Measurements from ENCODE around the gene ADAP1.

GRCh38 chr7:884191-885003 lies 70.1 kb downstream of the ADAP1 start:
- TF ChIP-seq, protein P1, sequence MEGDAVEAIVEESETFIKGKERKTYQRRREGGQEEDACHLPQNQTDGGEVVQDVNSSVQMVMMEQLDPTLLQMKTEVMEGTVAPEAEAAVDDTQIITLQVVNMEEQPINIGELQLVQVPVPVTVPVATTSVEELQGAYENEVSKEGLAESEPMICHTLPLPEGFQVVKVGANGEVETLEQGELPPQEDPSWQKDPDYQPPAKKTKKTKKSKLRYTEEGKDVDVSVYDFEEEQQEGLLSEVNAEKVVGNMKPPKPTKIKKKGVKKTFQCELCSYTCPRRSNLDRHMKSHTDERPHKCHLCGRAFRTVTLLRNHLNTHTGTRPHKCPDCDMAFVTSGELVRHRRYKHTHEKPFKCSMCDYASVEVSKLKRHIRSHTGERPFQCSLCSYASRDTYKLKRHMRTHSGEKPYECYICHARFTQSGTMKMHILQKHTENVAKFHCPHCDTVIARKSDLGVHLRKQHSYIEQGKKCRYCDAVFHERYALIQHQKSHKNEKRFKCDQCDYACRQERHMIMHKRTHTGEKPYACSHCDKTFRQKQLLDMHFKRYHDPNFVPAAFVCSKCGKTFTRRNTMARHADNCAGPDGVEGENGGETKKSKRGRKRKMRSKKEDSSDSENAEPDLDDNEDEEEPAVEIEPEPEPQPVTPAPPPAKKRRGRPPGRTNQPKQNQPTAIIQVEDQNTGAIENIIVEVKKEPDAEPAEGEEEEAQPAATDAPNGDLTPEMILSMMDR (IDR thresholded peaks at IDR 0.05; ENCODE audit: low read length) = no peak
- TF ChIP-seq EZH2 (IDR thresholded peaks at IDR 0.05; ENCODE audit: borderline replicate concordance, low read length) = no peak
